A549 (cell line): Measurements from ENCODE around the gene EXOG. TPM values are rescaled to one million over a fixed set of nuclear protein-coding genes. Genes with fewer than 3 reads are reported as not detected.
"Not testable (repeated sequence)": the region's sequence is repeated elsewhere in the genome, so short reads cannot be mapped to it uniquely, and the experiment has no call there.

Source experiments
- ATAC-seq, 2 experiments: fragments of 200-7000 bp in 1 of 2; fragments of >200 bp in 1 of 2; cut with Nextera tagmentation in 1 of 2; cut with Tn5 transposase in 1 of 2; 3 replicates each; pipeline versions ENCODE4 v1.8.0 to v1.9.1; 2018 to 2020; ENCODE audit warnings: mild to moderate bottlenecking in 1 of 2, moderate library complexity in 1 of 2
- CTCF ChIA-PET: fragments of 300-600 bp; sonication (Branson Sonifier 250); formaldehyde crosslinking; extraction: SDS; loops from one replicate; lab custom pipeline; 2021; ENCODE audit warnings: antibody characterized with exemption, inconsistent platforms; lab: Yijun Ruan, JAX
- POLR2A ChIA-PET: fragments of 350-600 bp; formaldehyde crosslinking; extraction: SDS; loops from one replicate; lab custom pipeline; 2021; ENCODE audit warnings: antibody characterized with exemption, inconsistent platforms; lab: Yijun Ruan, JAX
- DNase-seq, 2 experiments: peaks; one replicate each; pipeline versions ENCODE4 v3.0.0 to v3.0.0-alpha.2; 2011 to 2016; ENCODE audit warnings: low read depth in 1 of 2, low spot score in 1 of 2
- FAIRE-seq: peaks from 2 replicates; lab custom pipeline; 2011; peaks lifted over from hg19 to GRCh38; lab: Jason Lieb, UNC
- H3K27ac ChIP-seq, 2 experiments: fragments of >200 bp; sonication (Bioruptor Twin); formaldehyde crosslinking; 3 replicates each; pipeline ENCODE4 v1.5.1; 2016 to 2017
- H3K4me1 ChIP-seq: fragments of >200 bp; sonication (Bioruptor Twin); formaldehyde crosslinking; 3 replicates; pipeline ENCODE4 v1.6.1; 2016
- H3K4me2 ChIP-seq: fragments of >200 bp; sonication (Bioruptor Twin); formaldehyde crosslinking; 3 replicates; pipeline ENCODE4 v1.6.1; 2016
- H3K4me3 ChIP-seq: fragments of >200 bp; sonication (Bioruptor Twin); formaldehyde crosslinking; 3 replicates; pipeline ENCODE4 v1.5.1; 2016
- H3K9me3 ChIP-seq: fragments of >200 bp; sonication (Bioruptor Twin); formaldehyde crosslinking; 3 replicates; pipeline ENCODE4 v1.6.1; 2016
- BHLHE40 ChIP-seq: IDR thresholded peaks from 2 replicates; pipeline ENCODE4 v1.6.1; 2012; ENCODE audit warnings: low read depth, low read length, inconsistent platforms
- CBX2 ChIP-seq: fragments of 200-600 bp; sonication (generic); IDR thresholded peaks from 2 replicates; pipeline ENCODE4 v1.6.1; 2016; ENCODE audit warnings: low read depth, mild to moderate bottlenecking, borderline replicate concordance
- CBX8 ChIP-seq: fragments of 200-600 bp; sonication (generic); IDR thresholded peaks from 2 replicates; pipeline ENCODE4 v1.6.1; 2016
- EHF ChIP-seq: fragments of 250-450 bp; sonication (Bioruptor Pico); IDR thresholded peaks from 2 replicates; pipeline ENCODE4 v1.5.0; 2020; ENCODE audit warnings: mild to moderate bottlenecking
- EHMT2 ChIP-seq: fragments of 200-600 bp; sonication (generic); IDR thresholded peaks from 2 replicates; pipeline ENCODE4 v1.6.1; 2016; ENCODE audit warnings: antibody characterized with exemption, low read depth, mild to moderate bottlenecking, moderate library complexity
- EP300 ChIP-seq, 2 experiments: fragments of >200 bp; sonication (Bioruptor Twin); formaldehyde crosslinking; IDR thresholded peaks; 2 replicates in 1 of 2; 3 replicates in 1 of 2; pipeline ENCODE4 v1.6.1; 2016 to 2017
- ESRRA ChIP-seq: fragments of 150-350 bp; IDR thresholded peaks from 2 replicates; pipeline ENCODE4 v1.6.1; 2014; ENCODE audit warnings: mild to moderate bottlenecking, low read length, borderline replicate concordance
- FOSB ChIP-seq: fragments of 250-450 bp; sonication (Bioruptor Pico); IDR thresholded peaks from 2 replicates; pipeline ENCODE4 v1.5.0; 2020; ENCODE audit warnings: mild to moderate bottlenecking, moderate library complexity
- FOSL2 ChIP-seq, 2 experiments: fragments of 450-650 bp in 1 of 2; fragments of >200 bp in 1 of 2; sonication (Bioruptor Twin) in 1 of 2; formaldehyde crosslinking; IDR thresholded peaks; 2 replicates each; pipeline versions ENCODE4 v1.5.0 to v1.6.1; 2016 to 2020; ENCODE audit warnings: mild to moderate bottlenecking in 1 of 2, moderate library complexity in 1 of 2
- FOXS1 ChIP-seq: fragments of 250-450 bp; sonication (Bioruptor Pico); IDR thresholded peaks from 2 replicates; pipeline ENCODE4 v1.5.0; 2020; ENCODE audit warnings: mild to moderate bottlenecking, moderate library complexity
- HOXB5 ChIP-seq: fragments of 250-450 bp; sonication (Bioruptor Pico); IDR thresholded peaks from 2 replicates; pipeline ENCODE4 v1.5.0; 2020; ENCODE audit warnings: mild to moderate bottlenecking, moderate library complexity
- JUN ChIP-seq, 2 experiments: fragments of >200 bp; sonication (Bioruptor Twin); formaldehyde crosslinking; IDR thresholded peaks; 2 replicates in 1 of 2; 3 replicates in 1 of 2; pipeline ENCODE4 v1.6.1; 2016 to 2017
- JUNB ChIP-seq: fragments of >200 bp; sonication (Bioruptor Twin); formaldehyde crosslinking; IDR thresholded peaks from 2 replicates; pipeline ENCODE4 v1.6.1; 2016
- KDM5A ChIP-seq: fragments of 200-600 bp; sonication (generic); IDR thresholded peaks from 2 replicates; pipeline ENCODE4 v1.6.1; 2016; ENCODE audit warnings: antibody characterized with exemption, mild to moderate bottlenecking
- NFE2L2 ChIP-seq: fragments of 150-350 bp; conservative IDR thresholded peaks from 2 replicates; pipeline ENCODE4 v1.6.1; 2014; ENCODE audit warnings: low read length
- PHF8 ChIP-seq: fragments of 200-600 bp; sonication (generic); IDR thresholded peaks from 2 replicates; pipeline ENCODE4 v1.6.1; 2016; ENCODE audit warnings: low read depth, mild to moderate bottlenecking, antibody characterized with exemption, moderate library complexity, borderline replicate concordance
- POLR2A ChIP-seq: IDR thresholded peaks from 2 replicates; pipeline ENCODE4 v1.6.1; 2012; ENCODE audit warnings: mild to moderate bottlenecking, low read length
- POLR2AphosphoS2 ChIP-seq: conservative IDR thresholded peaks from 2 replicates; pipeline ENCODE4 v1.6.1; 2012; ENCODE audit warnings: low read length, improper control_type of control experiment, inconsistent platforms
- SMC3 ChIP-seq: fragments of >200 bp; sonication (Bioruptor Twin); formaldehyde crosslinking; IDR thresholded peaks from 3 replicates; pipeline ENCODE4 v1.6.1; 2018; ENCODE audit warnings: inconsistent platforms
- TFCP2L1 ChIP-seq: fragments of 250-450 bp; sonication (Bioruptor Pico); IDR thresholded peaks from 2 replicates; pipeline ENCODE4 v1.5.0; 2021; ENCODE audit warnings: mild to moderate bottlenecking
- ZC3H11A ChIP-seq: fragments of 450-650 bp; IDR thresholded peaks from 2 replicates; pipeline ENCODE4 v1.6.1; 2014; ENCODE audit warnings: antibody characterized with exemption, mild to moderate bottlenecking
- WGBS: methylation state at CpG from one replicate; pipeline ENCODE4 v1.1.6; 2017; ENCODE audit errors: missing lambda C conversion rate; 5-methylcytosine and 5-hydroxymethylcytosine counted together
- polyA plus RNA-seq, 4 experiments: library from polyadenylated mRNA; depleted of rRNA in 3 of 4; stranded (reverse); fragments of >200 nt; fragmentation: RNase III in 1 of 4; extraction: RNeasy Plus Mini Kit Qiagen cat#74134 plus additional on column Dnase treatment in 1 of 4; gene quantifications; 2 replicates in 3 of 4; 3 replicates in 1 of 4; pipeline ENCODE4 v1.2.3, GENCODE V29; 2011 to 2017
- TF ChIP-seq, protein P1 (sequence below): fragments of 250-450 bp; sonication (Bioruptor Pico); IDR thresholded peaks from 2 replicates; pipeline ENCODE4 v1.5.0; 2021; ENCODE audit warnings: mild to moderate bottlenecking, moderate library complexity, borderline replicate concordance
- TF ChIP-seq, protein P2 (sequence below): fragments of 150-350 bp; IDR thresholded peaks from 2 replicates; pipeline ENCODE4 v1.6.1; 2014; ENCODE audit warnings: low read depth, mild to moderate bottlenecking, low read length
- TF ChIP-seq, protein P3 (sequence below): fragments of 250-450 bp; sonication (Bioruptor Pico); IDR thresholded peaks from 2 replicates; pipeline ENCODE4 v1.5.0; 2020; ENCODE audit warnings: low read depth, mild to moderate bottlenecking, moderate library complexity

The EXOG gene
- polyA plus RNA-seq, 2 of the 4 experiments (the other 2 are of a cell fraction): 11.2 to 17.1 TPM

DNA sequence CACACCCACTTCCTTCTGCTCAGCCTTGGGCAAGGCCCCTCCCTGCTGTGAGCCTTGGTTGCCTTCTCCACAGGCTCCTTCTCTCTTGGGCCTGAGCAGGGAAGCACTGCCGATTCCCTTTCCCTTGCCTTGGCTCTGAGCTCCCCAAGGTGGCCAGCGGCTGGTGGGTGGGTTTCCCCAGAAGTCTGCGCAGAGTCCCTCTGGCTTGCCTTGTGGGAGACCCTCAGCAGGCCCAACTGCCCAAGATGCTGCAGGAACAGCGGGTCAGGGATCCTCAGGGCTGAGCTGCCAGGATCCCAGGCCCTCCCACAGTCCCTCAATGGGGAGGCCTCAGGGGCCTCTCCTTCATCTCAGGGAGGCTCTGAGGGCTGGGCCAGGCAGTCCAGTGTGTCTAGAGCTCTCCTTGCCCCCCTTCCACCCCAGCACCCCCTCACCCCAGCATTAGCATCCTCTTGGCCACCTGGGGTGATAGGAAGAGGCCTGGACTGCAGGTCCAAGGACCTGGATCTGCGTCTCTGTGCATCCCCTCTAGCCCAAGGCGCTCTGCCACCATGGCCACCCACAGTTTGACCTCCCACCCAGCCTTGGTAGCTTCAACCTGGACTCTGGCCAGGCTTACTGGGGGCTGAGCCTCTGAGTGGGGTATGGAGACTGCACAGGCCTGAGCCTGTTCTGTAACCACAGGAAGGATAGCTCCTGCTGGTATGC, 68.6 kb downstream of the EXOG start:
- ChIA-PET CTCF (interaction anchor here (0.5 to 1.7 kb wide), 4 partner anchors 18 to 117 kb away, joined by 3 to 4 read pairs (median 4); no protein-coding TSS in a partner anchor), POLR2A (no interaction called here)
- Histone ChIP-seq H3K4me2 (no peak overlapping the region), H3K9me3 (no peaks in the 10 kb centered on the region), H3K4me3 (no peak overlapping the region), H3K4me1 (no peaks in the 10 kb centered on the region), H3K27ac (no peak overlapping the region)
- FAIRE-seq: no peak
- no peak for DNase-seq
- no peak for ATAC-seq
- WGBS: 77% methylated on average over 4 of the region's 6 CpGs
- TF ChIP-seq FOSL2 (IDR thresholded peaks at IDR 0.05) (no peak), FOSL2 (CRISPR knock-in tag; IDR thresholded peaks at IDR 0.05) (no peak), HOXB5 (CRISPR knock-in tag) (no peak), JUNB (no peak), CBX2 (no peak), POLR2AphosphoS2 (no peak)

DNA sequence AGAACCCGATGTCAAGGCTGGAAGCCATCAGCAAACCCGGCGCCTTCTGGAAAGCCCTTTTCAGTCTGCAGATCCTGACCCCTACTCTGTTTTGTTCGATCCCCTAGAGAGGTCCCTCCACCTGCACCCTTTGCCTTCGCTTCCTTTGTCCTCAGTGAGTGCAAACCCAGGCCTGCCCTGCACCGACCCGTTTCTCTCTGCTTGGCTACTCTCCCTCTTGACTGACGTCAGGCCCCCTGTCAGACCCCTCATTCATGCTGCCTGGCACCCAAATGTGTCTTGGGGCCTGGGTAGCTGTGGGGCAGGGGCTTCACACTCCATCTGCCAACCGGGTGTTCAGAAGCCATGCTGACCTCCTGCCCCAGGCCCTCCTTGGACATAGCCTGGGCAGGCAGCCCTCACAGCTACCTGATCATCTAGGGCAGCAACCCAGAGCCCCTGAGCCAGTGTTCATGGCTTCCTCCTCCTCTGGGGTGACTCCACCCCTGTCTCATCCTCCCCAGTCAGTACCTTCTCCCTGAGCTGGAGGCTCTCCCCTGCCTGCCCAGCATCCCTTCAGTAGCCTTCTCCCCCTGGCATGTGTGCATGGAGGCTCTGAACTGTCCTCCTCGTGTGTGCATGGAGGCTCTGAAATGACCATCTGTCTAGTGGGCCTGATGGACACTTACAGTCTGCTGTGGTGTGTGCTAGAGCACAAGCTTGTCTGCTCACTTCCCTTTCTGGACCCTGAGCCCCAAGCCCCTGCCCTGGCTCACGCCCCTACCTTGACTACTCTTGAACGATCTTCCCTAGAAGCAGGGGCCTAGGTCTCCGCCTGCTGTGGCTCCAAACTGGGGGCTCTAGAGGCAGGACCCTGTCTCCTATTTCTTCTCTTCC, 69.4 kb downstream of the EXOG start:
- CTCF ChIA-PET: interaction anchor here (0.5 to 1.7 kb wide), 3 partner anchors 17 to 90 kb away, joined by 3 to 4 read pairs (median 3); no protein-coding TSS in a partner anchor
- Histone ChIP-seq H3K27ac (no peak overlapping the region), H3K4me1 (no peaks in the 10 kb centered on the region), H3K9me3 (no peaks in the 10 kb centered on the region), H3K4me2 (no peak overlapping the region), H3K4me3 (no peak overlapping the region)
- POLR2A ChIA-PET: no interaction called here
- WGBS: 54% methylated on average over 13 of the region's 13 CpGs
- DNase-seq (no peak), FAIRE-seq (no peak), ATAC-seq (no peak)
- TF ChIP-seq HOXB5 (CRISPR knock-in tag) (no peak), PHF8 (no peak), BHLHE40 (no peak), ZC3H11A (no peak), CBX2 (no peak), CBX8 (no peak), JUN (IDR thresholded peaks at IDR 0.05) (no peak), FOSL2 (IDR thresholded peaks at IDR 0.05) (no peak), FOSL2 (CRISPR knock-in tag; IDR thresholded peaks at IDR 0.05) (no peak), EHF (CRISPR knock-in tag) (no peak), EP300 (IDR thresholded peaks at IDR 0.05) (no peak), TFCP2L1 (CRISPR knock-in tag) (no peak)

DNA sequence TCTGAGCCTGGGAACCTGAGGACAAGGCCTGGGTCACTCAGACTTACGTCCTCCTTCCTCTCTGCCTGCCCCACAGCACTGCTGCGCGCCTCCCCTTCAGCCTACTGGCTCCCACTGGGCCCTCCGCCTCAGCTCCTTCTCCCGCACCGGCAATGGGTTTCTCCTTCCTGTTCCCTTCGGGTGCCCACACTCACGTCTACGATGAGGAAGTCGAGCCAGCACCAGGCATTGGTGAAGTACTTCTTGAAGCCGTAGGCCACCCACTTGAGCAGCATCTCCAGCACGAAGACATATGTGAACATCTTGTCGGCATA, 70.0 kb downstream of the EXOG start:
- no peak for ATAC-seq
- no peak for FAIRE-seq
- no peak for TF ChIP-seq EHMT2
- no peak for TF ChIP-seq POLR2A
- no peak for TF ChIP-seq TFCP2L1 (CRISPR knock-in tag)
- TF ChIP-seq CBX2: no peak
- TF ChIP-seq SMC3: no peak
- no peak for TF ChIP-seq FOSB
- TF ChIP-seq HOXB5 (CRISPR knock-in tag): no peak
- no peak for TF ChIP-seq KDM5A
- TF ChIP-seq, protein P1, sequence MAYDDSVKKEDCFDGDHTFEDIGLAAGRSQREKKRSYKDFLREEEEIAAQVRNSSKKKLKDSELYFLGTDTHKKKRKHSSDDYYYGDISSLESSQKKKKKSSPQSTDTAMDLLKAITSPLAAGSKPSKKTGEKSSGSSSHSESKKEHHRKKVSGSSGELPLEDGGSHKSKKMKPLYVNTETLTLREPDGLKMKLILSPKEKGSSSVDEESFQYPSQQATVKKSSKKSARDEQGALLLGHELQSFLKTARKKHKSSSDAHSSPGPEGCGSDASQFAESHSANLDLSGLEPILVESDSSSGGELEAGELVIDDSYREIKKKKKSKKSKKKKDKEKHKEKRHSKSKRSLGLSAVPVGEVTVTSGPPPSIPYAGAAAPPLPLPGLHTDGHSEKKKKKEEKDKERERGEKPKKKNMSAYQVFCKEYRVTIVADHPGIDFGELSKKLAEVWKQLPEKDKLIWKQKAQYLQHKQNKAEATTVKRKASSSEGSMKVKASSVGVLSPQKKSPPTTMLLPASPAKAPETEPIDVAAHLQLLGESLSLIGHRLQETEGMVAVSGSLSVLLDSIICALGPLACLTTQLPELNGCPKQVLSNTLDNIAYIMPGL (CRISPR knock-in tag): no peak
- no peak for TF ChIP-seq FOXS1 (CRISPR knock-in tag)
- no peak for TF ChIP-seq CBX8
- no peak for TF ChIP-seq JUN (IDR thresholded peaks at IDR 0.05)
- TF ChIP-seq, protein P2, sequence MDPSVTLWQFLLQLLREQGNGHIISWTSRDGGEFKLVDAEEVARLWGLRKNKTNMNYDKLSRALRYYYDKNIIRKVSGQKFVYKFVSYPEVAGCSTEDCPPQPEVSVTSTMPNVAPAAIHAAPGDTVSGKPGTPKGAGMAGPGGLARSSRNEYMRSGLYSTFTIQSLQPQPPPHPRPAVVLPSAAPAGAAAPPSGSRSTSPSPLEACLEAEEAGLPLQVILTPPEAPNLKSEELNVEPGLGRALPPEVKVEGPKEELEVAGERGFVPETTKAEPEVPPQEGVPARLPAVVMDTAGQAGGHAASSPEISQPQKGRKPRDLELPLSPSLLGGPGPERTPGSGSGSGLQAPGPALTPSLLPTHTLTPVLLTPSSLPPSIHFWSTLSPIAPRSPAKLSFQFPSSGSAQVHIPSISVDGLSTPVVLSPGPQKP: no peak
- TF ChIP-seq, protein P3, sequence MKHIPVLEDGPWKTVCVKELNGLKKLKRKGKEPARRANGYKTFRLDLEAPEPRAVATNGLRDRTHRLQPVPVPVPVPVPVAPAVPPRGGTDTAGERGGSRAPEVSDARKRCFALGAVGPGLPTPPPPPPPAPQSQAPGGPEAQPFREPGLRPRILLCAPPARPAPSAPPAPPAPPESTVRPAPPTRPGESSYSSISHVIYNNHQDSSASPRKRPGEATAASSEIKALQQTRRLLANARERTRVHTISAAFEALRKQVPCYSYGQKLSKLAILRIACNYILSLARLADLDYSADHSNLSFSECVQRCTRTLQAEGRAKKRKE (CRISPR knock-in tag): no peak
- TF ChIP-seq PHF8: no peak
- TF ChIP-seq ESRRA: no peak
- TF ChIP-seq JUNB: no peak
- TF ChIP-seq NFE2L2: no peak
- Histone ChIP-seq H3K9me3 (no peaks in the 10 kb centered on the region; the same call in 2 of the 3 replicates), H3K4me2 (no peak overlapping the region), H3K4me1 (no peaks in the 10 kb centered on the region), H3K27ac (no peak overlapping the region), H3K4me3 (no peak overlapping the region)
- CTCF ChIA-PET: interaction anchor here (0.6 to 1.7 kb wide), 2 partner anchors 85 to 90 kb away, joined by 3 to 4 read pairs; no protein-coding TSS in a partner anchor
- POLR2A ChIA-PET: no interaction called here
- 89% methylated on average over 13 of the region's 13 CpGs for WGBS
- DNase-seq: no peak

DNA sequence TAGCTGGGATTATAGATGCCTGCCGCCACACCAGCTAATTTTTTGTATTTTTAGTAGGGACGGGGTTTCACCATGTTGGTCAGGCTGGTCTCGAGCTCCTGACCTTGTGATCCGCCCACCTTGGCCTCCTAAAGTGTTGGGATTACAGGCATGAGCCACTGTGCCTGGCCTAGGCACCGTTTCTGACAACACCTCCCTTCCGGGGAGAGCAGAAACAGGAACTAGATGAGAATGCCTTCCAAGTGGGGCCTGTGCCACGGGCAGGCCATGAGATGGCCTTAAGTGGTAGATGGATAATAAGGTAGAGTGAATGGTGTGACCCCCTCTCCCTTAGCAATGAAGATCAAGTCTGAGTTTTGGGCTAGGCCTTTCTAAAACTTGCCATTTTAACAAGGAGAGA, 70.7 kb downstream of the EXOG start:
- CTCF ChIA-PET, FAIRE-seq, H3K4me3 ChIP-seq, H3K4me2 ChIP-seq, H3K27ac ChIP-seq, DNase-seq, H3K4me1 ChIP-seq, ATAC-seq, H3K9me3 ChIP-seq, POLR2A ChIA-PET: not testable (repeated sequence)
- 52% methylated on average over 7 of the region's 7 CpGs for WGBS
